GM12892 (cell line): ENCODE data around the gene NME7.

Source experiments
- DNase-seq: peaks from one replicate; pipeline ENCODE4 v3.0.0; 2011; ENCODE audit not compliant: insufficient read length
- FAIRE-seq: peaks from 2 replicates; lab custom pipeline; 2011; peaks lifted over from hg19 to GRCh38; lab: Jason Lieb, UNC
- POLR2A ChIP-seq: IDR thresholded peaks from 2 replicates; pipeline ENCODE4 v1.6.1; 2011; ENCODE audit warnings: low read depth, low read length, control low read depth
- POLR2AphosphoS5 ChIP-seq: IDR thresholded peaks from 2 replicates; pipeline ENCODE4 v1.6.1; 2011; ENCODE audit warnings: low read depth, low read length, control low read depth
- TAF1 ChIP-seq: IDR thresholded peaks from 2 replicates; pipeline ENCODE4 v1.6.1; 2011; ENCODE audit warnings: low read depth, mild to moderate bottlenecking, control low read depth, low read length, borderline replicate concordance

NME7 gene

DNA sequence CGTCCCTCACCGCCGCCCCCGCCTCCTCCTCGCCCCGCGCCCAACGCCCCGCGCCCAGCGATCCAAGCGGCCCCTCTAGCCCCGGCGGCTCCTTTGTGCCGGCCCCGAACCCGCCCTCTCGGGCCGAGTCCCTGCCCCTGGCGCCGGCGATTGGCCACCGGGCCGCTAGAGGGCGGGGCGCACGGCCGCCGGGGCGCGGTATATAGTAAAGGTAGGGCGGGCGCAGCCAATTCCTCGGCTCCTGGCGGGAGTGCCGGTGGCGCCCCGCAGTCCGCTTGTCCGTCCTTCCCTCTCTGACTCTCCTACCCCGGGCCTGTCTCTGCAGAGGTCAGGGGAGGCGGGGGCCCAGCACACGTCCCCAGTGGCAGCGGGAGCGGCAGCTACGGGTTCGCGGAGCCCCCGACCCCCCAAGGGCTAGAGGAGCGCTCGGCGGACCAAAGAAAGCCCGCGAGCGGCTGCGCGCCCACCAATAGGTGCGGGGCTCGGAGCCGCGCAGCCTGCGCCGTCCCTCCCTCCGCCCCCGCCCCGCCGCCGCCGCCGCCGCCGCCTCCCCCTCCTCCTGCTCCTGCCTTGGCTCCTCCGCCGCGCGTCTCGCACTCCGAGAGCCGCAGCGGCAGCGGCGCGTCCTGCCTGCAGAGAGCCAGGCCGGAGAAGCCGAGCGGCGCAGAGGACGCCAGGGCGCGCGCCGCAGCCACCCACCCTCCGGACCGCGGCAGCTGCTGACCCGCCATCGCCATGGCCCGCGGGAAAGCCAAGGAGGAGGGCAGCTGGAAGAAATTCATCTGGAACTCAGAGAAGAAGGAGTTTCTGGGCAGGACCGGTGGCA, 261.3 kb downstream of the NME7 start, which contains the start of gene ATP1B1:
ATP1B1 (plus strand) TSS at position 596 of the 826 bp plus-strand sequence; CDS start at position 736, 140 bp downstream.
- DNase-seq (peak; percentile 93), FAIRE-seq (peak; percentile 87)
- TF ChIP-seq POLR2AphosphoS5: peak; percentile 91
- peak; percentile 78; the same call in 1 of the 2 replicates for TF ChIP-seq TAF1
- TF ChIP-seq POLR2A: peak; percentile 95

DNA sequence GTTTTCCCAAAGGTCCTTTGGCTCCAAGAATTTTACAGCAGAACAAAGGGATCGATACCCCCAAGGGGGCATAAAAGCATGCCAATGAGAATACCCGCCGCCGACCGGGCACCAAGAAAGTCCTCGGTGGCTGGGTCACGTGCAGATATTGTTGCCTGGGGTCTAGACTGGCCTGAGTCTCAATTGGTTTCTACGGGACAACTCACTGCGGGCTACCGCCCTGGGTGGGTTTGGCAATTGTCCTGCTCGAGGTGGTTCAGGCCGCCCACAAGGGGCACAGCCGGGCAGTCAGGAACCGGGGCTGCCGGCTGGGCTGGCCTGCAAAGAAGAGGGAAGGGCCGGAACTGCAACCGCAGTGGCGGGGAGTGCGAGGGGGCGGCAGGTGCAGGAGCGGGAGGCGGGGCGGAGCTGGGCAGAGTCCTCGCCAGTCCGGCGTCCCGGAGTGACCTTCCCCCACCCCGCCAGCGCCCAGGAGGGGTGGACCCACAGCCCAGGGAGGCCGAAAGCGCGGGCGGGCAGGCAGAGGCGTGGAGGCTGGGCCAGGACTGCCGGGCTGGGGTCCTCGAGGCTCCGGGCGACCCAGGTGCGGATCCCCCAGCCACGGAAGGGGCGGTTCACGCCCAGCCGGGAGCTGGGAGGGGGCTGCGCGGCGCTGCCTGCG, 262.0 kb downstream of the NME7 start:
- no peak for TF ChIP-seq POLR2AphosphoS5
- no peak for TF ChIP-seq POLR2A
- no peak for TF ChIP-seq TAF1
- peak; percentile 62 for FAIRE-seq
- peak; percentile 36 for DNase-seq

DNA sequence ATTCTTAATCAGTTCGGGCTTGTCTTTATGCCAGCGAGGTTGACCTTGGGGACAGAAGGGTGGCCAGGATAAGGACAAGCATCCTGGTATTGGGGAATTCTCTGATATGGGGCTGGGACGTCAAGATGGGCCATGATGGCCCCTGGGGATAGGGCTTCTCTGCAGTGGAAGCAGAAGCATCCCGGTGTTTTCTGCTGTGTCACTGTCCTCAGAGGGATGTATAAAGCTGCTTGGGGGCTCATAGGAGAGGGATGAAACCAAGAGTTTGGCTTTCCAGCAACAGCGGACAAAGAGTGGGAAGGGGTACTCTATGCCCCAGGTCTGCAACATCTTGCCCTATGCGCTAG, 262.5 kb downstream of the NME7 start:
- DNase-seq: no peak
- no peak for FAIRE-seq
- TF ChIP-seq POLR2AphosphoS5 (no peak), POLR2A (no peak), TAF1 (no peak)

DNA sequence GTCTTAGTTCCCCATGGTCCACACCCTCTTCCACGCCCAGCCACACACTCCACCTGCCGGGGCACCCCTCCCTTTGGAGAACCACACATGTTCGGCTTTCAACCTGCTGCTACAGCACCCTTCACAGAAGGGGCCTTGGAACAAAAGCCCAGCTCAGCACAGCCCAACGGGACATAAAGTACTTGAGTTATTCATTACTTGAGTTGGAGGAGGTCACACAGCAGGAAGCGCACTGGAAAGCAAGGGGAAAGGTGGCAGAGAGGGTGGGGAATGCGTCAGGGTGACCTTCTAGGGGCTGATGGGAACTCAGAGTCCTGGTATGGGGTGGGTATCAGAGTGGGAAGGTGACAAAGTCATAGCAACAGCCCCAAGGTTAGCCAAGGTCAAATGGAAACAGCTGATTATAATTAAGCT, 264.1 kb downstream of the NME7 start:
- FAIRE-seq (no peak), DNase-seq (no peak)
- TF ChIP-seq TAF1 (no peak), POLR2A (no peak), POLR2AphosphoS5 (no peak)

GRCh38 chr1:169103002-169103401, 264.6 kb downstream of the NME7 start:
- no peak for TF ChIP-seq POLR2AphosphoS5
- DNase-seq: no peak
- FAIRE-seq: no peak

DNA sequence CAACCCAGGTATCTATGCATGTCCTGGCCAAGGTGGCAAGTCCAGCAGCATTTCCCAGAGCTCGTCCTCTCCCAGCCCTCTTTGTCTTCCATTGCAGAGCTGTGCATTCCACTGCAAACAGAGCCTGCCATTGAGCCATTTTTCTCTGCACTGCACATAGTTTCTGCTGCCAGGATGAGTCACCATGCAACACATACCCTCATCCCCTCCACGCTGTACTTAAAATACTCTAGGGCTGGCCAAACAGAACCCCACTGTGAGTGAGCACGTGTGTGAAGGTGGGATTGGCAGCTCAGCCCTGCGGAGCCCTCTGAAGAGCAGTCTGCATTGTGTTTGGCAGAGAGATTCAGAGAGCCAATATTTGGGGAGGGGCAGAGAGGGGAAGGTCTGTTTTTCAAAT, 265.0 kb downstream of the NME7 start:
- DNase-seq (no peak), FAIRE-seq (no peak)
- no peak for TF ChIP-seq POLR2A
- no peak for TF ChIP-seq TAF1
- TF ChIP-seq POLR2AphosphoS5: no peak

DNA sequence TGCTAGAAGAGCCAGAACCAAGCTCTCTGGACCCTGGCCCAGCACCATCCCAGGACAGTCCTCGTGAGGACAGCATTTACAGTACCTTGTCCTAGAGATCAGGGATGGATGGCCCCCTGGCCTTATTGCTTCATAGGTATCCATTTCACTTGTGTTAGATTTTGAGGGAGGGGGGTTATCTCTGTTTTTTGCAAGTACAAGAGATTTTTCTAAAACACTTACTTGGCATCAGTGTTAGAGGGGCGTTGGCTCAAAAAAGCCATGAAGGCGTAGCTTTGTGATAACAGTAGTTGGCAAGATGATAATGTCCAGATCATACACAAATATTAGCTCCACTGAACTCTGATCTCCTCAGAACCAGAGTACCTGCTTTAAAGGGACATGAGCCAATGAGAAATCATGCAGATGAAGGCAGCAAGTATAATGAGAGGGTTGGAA, 266.9 kb downstream of the NME7 start:
- FAIRE-seq (no peak), DNase-seq (no peak)
- TF ChIP-seq TAF1 (no peak), POLR2A (no peak), POLR2AphosphoS5 (no peak)

DNA sequence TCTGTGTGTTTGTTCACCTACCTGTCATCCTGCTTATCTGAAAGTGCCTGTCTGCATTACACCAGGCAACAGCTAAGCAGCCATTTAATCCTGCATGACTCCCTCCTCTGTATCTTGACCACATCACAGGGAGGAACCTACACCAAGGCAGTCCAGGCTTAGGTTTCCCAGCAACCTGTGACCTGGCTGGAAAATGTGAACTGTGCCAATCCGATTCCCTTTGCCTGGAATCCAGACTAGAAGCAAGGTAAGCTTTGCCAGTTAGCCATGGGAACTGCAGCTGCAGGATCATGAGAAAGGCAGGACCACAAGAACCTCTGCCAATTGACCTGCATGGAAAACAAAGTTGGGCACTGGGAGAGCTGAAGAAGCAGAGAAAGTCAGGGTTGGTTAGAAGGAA, 267.4 kb downstream of the NME7 start:
- FAIRE-seq: no peak
- no peak for DNase-seq
- TF ChIP-seq POLR2AphosphoS5 (no peak), POLR2A (no peak), TAF1 (no peak)

DNA sequence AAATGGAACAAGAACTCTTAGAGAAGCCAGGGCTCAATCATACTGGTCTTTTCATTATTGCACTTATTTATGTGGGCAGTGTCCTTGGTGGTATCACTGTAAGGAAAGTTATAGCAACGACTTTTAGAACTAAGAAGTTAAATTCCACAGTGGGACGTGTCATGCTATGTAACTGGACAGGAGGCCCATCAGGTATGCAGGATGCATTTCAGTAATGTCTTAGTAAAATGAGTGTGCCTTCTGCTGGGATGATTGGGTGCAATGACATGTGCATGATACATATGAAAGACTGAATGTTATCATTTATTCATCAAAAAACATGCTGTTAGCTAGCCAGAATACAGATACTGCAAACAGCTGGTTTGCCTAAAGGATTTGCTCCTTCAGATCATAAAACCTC, 268.0 kb downstream of the NME7 start:
- FAIRE-seq: no peak
- DNase-seq: no peak
- TF ChIP-seq POLR2A (no peak), TAF1 (no peak), POLR2AphosphoS5 (no peak)

DNA sequence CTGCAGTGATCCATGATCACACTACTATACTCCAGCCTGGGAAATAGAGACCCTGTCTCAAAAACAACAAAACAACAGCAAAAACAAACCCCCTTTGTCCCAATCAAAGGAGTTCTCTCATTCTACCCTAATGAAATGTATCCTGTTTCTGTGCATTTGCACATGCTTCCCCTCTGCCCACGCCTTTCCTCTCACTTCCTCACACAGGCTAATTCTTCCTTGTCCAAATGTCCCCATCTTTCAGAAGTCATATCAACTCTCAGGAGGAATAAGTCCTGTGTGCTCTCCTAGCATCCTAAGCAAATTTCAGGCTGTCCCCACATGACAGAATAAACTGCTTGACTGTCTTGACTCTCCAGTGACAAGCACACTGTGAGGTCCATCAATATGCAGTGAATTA, 269.2 kb downstream of the NME7 start:
- TF ChIP-seq TAF1 (no peak), POLR2A (no peak), POLR2AphosphoS5 (no peak)
- DNase-seq: no peak
- peak; percentile 36 for FAIRE-seq

- DNase-seq (no peak), FAIRE-seq (peak; percentile 42)
- TF ChIP-seq POLR2A: no peak
- TF ChIP-seq POLR2AphosphoS5: no peak
- TF ChIP-seq TAF1: no peak
These were observed 272.6 kb downstream of the NME7 start for GRCh38 chr1:169094897-169095569.
